Endothelial cell of umbilical vein (primary cell): ENCODE data around the gene OCRL. TPM values are rescaled to one million over a fixed set of nuclear protein-coding genes. Genes with fewer than 3 reads are reported as not detected.

Source experiments
- BruUV-seq: library from RNA; stranded (reverse); fragments of 400-500 nt; replicated peaks from 2 replicates; lab custom pipeline; 2021; lab: Mats Ljungman, UMichigan
- CTCF ChIA-PET: fragments of 300-600, 350-600 bp; sonication (Branson Sonifier 250); formaldehyde crosslinking; loops from one replicate; lab custom pipeline; 2021; ENCODE audit warnings: antibody characterized with exemption, inconsistent platforms; lab: Charles Lee
- POLR2A ChIA-PET: fragments of 300-600, 350-600 bp; sonication (Branson Sonifier 250); formaldehyde crosslinking; loops from one replicate; lab custom pipeline; 2021; ENCODE audit warnings: antibody characterized with exemption, inconsistent platforms; lab: Charles Lee
- DNase-seq: peaks from one replicate; pipeline ENCODE4 v3.0.0-alpha.2; 2011; ENCODE audit warnings: low read depth, low spot score
- FAIRE-seq: peaks from 2 replicates; lab custom pipeline; 2011; peaks lifted over from hg19 to GRCh38; lab: Jason Lieb, UNC
- H2AFZ ChIP-seq: 2 replicates; pipeline ENCODE4 v1.6.0; 2012; ENCODE audit warnings: low read depth, low read length, control low read depth, inconsistent platforms
- H3K27ac ChIP-seq: 2 replicates; pipeline ENCODE4 v1.5.1; 2011; ENCODE audit warnings: low read depth, mild to moderate bottlenecking, control low read depth, low read length, moderate library complexity; ENCODE audit not compliant: insufficient read depth
- H3K27me3 ChIP-seq, 2 experiments: 2 replicates each; pipeline versions ENCODE4 v1.6.0 to v1.6.1; 2011; ENCODE audit warnings: low read length in 2 of 2, mixed read lengths in 1 of 2; ENCODE audit not compliant: control insufficient read depth in 2 of 2, insufficient read depth in 2 of 2
- H3K36me3 ChIP-seq, 2 experiments: 2 replicates in 1 of 2; 3 replicates in 1 of 2; pipeline ENCODE4 v1.5.1; 2011; ENCODE audit warnings: low read length in 2 of 2, mild to moderate bottlenecking in 1 of 2, moderate library complexity in 1 of 2; ENCODE audit not compliant: control insufficient read depth in 2 of 2, insufficient read depth in 2 of 2; ENCODE audit errors: extremely low read depth in 1 of 2
- H3K4me1 ChIP-seq: 3 replicates; pipeline ENCODE4 v1.5.1; 2011; ENCODE audit warnings: mild to moderate bottlenecking, low read length; ENCODE audit not compliant: control insufficient read depth, insufficient read depth; ENCODE audit errors: extremely low read depth
- H3K4me2 ChIP-seq: 2 replicates; pipeline ENCODE4 v1.6.1; 2011; ENCODE audit warnings: low read length, control low read depth, mixed read lengths; ENCODE audit not compliant: insufficient read depth
- H3K4me3 ChIP-seq, 3 experiments: fragments of 200-600 bp in 1 of 3; sonication (generic), shearing (Covaris generic) in 1 of 3; replicated peaks in 1 of 3; 2 replicates each; pipeline ENCODE4 v1.5.1; 2011 to 2016; ENCODE audit warnings: control low read depth in 3 of 3, low read length in 3 of 3, mild to moderate bottlenecking in 2 of 3, inconsistent platforms in 1 of 3, low read depth in 1 of 3, moderate library complexity in 1 of 3; ENCODE audit not compliant: insufficient read depth in 1 of 3
- H3K79me2 ChIP-seq: 2 replicates; pipeline ENCODE4 v1.6.0; 2012; ENCODE audit warnings: low read length, inconsistent platforms; ENCODE audit not compliant: control insufficient read depth, insufficient read depth
- H3K9ac ChIP-seq: replicated peaks from 2 replicates; pipeline ENCODE3; 2011; ENCODE audit warnings: low read length, control low read depth; ENCODE audit not compliant: insufficient read depth; ENCODE audit errors: extremely low read depth
- H3K9me1 ChIP-seq: replicated peaks from 3 replicates; pipeline ENCODE4 v1.6.0; 2011; ENCODE audit warnings: mild to moderate bottlenecking, low read length; ENCODE audit not compliant: control insufficient read depth, insufficient read depth; ENCODE audit errors: extremely low read depth
- H3K9me3 ChIP-seq: replicated peaks from 2 replicates; pipeline ENCODE4 v1.5.1; 2012; ENCODE audit warnings: low read length, inconsistent platforms; ENCODE audit not compliant: control insufficient read depth, insufficient read depth
- H4K20me1 ChIP-seq: replicated peaks from 2 replicates; pipeline ENCODE3; 2011; ENCODE audit warnings: mild to moderate bottlenecking, low read length; ENCODE audit not compliant: control insufficient read depth, insufficient read depth; ENCODE audit errors: extremely low read depth
- CTCF ChIP-seq, 2 donors: IDR thresholded peaks; 1 replicate in 1 of 2; 2 replicates in 1 of 2; pipeline ENCODE4 v1.5.1; 2011; ENCODE audit warnings: low read length in 2 of 2, mild to moderate bottlenecking in 2 of 2, moderate library complexity in 2 of 2, control low read depth in 1 of 2, inconsistent platforms in 1 of 2, low read depth in 1 of 2; ENCODE audit not compliant: insufficient read depth in 1 of 2; ENCODE audit errors: extremely low read depth in 1 of 2
- EZH2 ChIP-seq: IDR thresholded peaks from 2 replicates; pipeline ENCODE4 v1.6.1; 2012; ENCODE audit warnings: borderline replicate concordance, low read depth, mild to moderate bottlenecking, moderate library complexity, low read length, inconsistent platforms; ENCODE audit not compliant: severe bottlenecking
- FOS ChIP-seq: IDR thresholded peaks from 2 replicates; pipeline ENCODE4 v1.6.1; 2011; ENCODE audit warnings: mild to moderate bottlenecking, low read length, moderate library complexity, borderline replicate concordance; ENCODE audit not compliant: insufficient read depth
- GATA2 ChIP-seq: IDR thresholded peaks from 2 replicates; pipeline ENCODE4 v1.7.0; 2011; ENCODE audit warnings: low read depth, mild to moderate bottlenecking, moderate library complexity, mixed read lengths, low read length; ENCODE audit not compliant: insufficient read length, insufficient read depth
- JUN ChIP-seq: IDR thresholded peaks from 2 replicates; pipeline ENCODE4 v1.6.1; 2011; ENCODE audit warnings: borderline replicate concordance, low read depth; ENCODE audit not compliant: insufficient read length, insufficient read depth
- MAX ChIP-seq: IDR thresholded peaks from 2 replicates; pipeline ENCODE4 v1.6.1; 2011; ENCODE audit not compliant: insufficient read depth, insufficient read length
- MYC ChIP-seq: IDR thresholded peaks from one replicate; pipeline ENCODE4 v1.6.1; 2011; ENCODE audit warnings: mild to moderate bottlenecking, low read depth, low read length
- POLR2A ChIP-seq: IDR thresholded peaks from 2 replicates; pipeline ENCODE4 v1.6.1; 2012; ENCODE audit warnings: low read depth, mild to moderate bottlenecking, control low read depth, low read length
- POLR2AphosphoS5 ChIP-seq: IDR thresholded peaks from 2 replicates; pipeline ENCODE4 v1.6.1; 2012; ENCODE audit warnings: low read depth, mild to moderate bottlenecking, control low read depth, low read length, moderate library complexity; ENCODE audit not compliant: insufficient read depth
- dilution Hi-C: fragments of 300-500 bp; cut with MboI; formaldehyde crosslinking; loops from one replicate; pipeline ENCODE4 v1.15.0; 2019; ENCODE audit warnings: low sequenced_read_pairs; ENCODE audit not compliant: extremely low pct_ligation_motif_present
- intact Hi-C: fragments of 100-400 bp; cut with micrococcal nuclease; formaldehyde crosslinking; loops from one replicate; pipeline ENCODE4 v1.10.0; 2022
- polyA plus RNA-seq, 4 experiments: library from polyadenylated mRNA; depleted of rRNA in 3 of 4; stranded (reverse) in 3 of 4; unstranded in 1 of 4; fragments of >200 nt; gene quantifications; 2 replicates each; pipeline versions ENCODE4 v1.2.1 to v1.2.3, GENCODE V29; 2011 to 2012; ENCODE audit warnings: missing spikeins in 1 of 4
- total RNA-seq: library from RNA; stranded (reverse); gene quantifications from 2 replicates; pipeline ENCODE4 v1.2.3, GENCODE V29; 2021

Gene OCRL
- total and polyA plus RNA-seq, 2 donors (not counting 3 experiments of a cell fraction or from before 2014, with no cell fraction given) = 14.6 to 20.9 TPM

DNA sequence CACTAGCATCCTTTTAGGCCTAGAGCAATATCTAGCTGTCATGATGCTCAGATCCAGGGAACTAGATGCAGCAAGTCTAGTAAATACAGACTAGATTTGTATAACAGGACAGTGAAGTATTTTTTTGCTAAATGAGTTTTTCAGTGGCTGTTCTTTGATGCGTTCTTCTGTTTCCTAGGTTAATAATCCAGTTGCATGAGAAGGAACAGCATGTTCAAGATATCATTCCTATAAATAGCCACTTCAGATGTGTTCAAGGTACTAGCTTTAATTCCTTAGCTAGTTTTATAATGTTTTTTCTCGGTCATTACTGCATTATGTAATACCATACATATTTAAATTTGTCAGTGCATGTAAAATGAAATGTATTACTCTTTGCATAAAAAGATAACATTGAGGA lies 4.7 kb downstream of the OCRL start:
- H2AFZ ChIP-seq = no peak overlapping the region
- H3K4me1 ChIP-seq = peaks cover 7% of the 10 kb centered on the region
- H3K9me3 ChIP-seq = no peaks in the 10 kb centered on the region
- H3K36me3 ChIP-seq = no peaks in the 10 kb centered on the region
- intact Hi-C loops = no loop called here
- no peaks in the 10 kb centered on the region for H3K9me1 ChIP-seq
- no peak for TF ChIP-seq GATA2
- no peak for TF ChIP-seq POLR2AphosphoS5
- TF ChIP-seq MAX = no peak
- no peak overlapping the region for H3K4me2 ChIP-seq
- no peak overlapping the region for H3K4me3 ChIP-seq
- no TSS peak for BruUV-seq
- no peak overlapping the region for H3K9ac ChIP-seq
- H3K79me2 ChIP-seq = peaks cover 7% of the 10 kb centered on the region
- H3K27ac ChIP-seq = no peak overlapping the region
- POLR2A ChIA-PET = no interaction called here
- CTCF ChIA-PET = no interaction called here
- no peaks in the 10 kb centered on the region for H4K20me1 ChIP-seq
- FAIRE-seq (no peak), DNase-seq (no peak)
- no peaks in the 10 kb centered on the region for H3K27me3 ChIP-seq
- dilution Hi-C loops = no loop called here

DNA sequence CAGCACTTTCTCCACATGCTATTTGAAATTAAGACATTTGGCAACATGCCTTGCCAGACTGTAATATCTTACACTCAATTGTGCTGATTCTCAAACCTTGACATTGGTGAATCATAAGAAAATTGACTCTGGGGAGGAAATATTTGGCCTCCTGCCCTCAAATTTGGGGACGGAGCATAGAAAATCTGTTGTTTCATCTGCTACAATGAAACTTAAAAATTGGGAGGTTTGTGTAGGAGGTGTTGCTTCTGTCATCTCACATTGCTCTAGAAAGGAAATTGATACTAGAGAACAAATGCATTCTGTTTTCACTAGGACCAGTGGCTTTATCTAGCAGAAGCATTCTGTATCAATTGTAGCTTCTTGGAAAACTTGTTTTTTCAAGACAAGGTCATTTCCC lies 5.3 kb downstream of the OCRL start:
- ChIA-PET CTCF (no interaction called here), POLR2A (no interaction called here)
- FAIRE-seq = no peak
- Histone ChIP-seq H3K79me2 (peaks cover 7% of the 10 kb centered on the region), H3K4me3 (no peak overlapping the region), H3K27ac (no peak overlapping the region), H3K9me3 (no peaks in the 10 kb centered on the region), H3K36me3 (no peaks in the 10 kb centered on the region), H3K27me3 (no peaks in the 10 kb centered on the region), H3K9ac (no peak overlapping the region), H4K20me1 (no peaks in the 10 kb centered on the region), H3K4me2 (no peak overlapping the region), H3K4me1 (peaks cover 7% of the 10 kb centered on the region), H2AFZ (no peak overlapping the region), H3K9me1 (no peaks in the 10 kb centered on the region)
- intact Hi-C loops (no loop called here), dilution Hi-C loops (no loop called here)
- no TSS peak for BruUV-seq
- DNase-seq = no peak
- TF ChIP-seq MAX (no peak), FOS (no peak), EZH2 (no peak), JUN (no peak), POLR2AphosphoS5 (no peak), MYC (no peak), CTCF (IDR thresholded peaks at IDR 0.05; ENCODE audit: extremely low read depth in 1 of 2, insufficient read depth in 1 of 2, low read depth in 1 of 2, low read length in 2 of 2) (no peak), POLR2A (no peak), GATA2 (no peak)
